Panc1 (cell line): ENCODE results near the gene ZNF318.

Experiments used
- CTCF ChIP-seq: fragments of 450-650 bp; IDR thresholded peaks from 2 replicates; pipeline ENCODE4 v1.5.1; 2017; ENCODE audit warnings: mild to moderate bottlenecking
- POLR2AphosphoS5 ChIP-seq: IDR thresholded peaks from 2 replicates; pipeline ENCODE4 v1.6.1; 2012; ENCODE audit warnings: mild to moderate bottlenecking, low read depth, low read length, moderate library complexity
- REST ChIP-seq, 2 experiments: IDR thresholded peaks; 2 replicates each; pipeline ENCODE4 v1.6.1; 2011 to 2012; ENCODE audit warnings: low read depth in 2 of 2, control low read depth in 1 of 2, low read length in 1 of 2, mild to moderate bottlenecking in 1 of 2, moderate library complexity in 1 of 2; ENCODE audit not compliant: insufficient read depth in 1 of 2
- SIN3A ChIP-seq: IDR thresholded peaks from 2 replicates; pipeline ENCODE4 v1.6.1; 2012; ENCODE audit warnings: low read depth, mild to moderate bottlenecking, low read length, moderate library complexity, borderline replicate concordance; ENCODE audit not compliant: insufficient read depth
- TCF7L2 ChIP-seq: IDR thresholded peaks from 2 replicates; pipeline ENCODE4 v1.6.1; 2011; ENCODE audit warnings: mild to moderate bottlenecking, low read depth, low read length, inconsistent platforms

GRCh38 chr6:43325876-43326275, 43.6 kb downstream of the ZNF318 start:
- TF ChIP-seq CTCF: no peak
- no peak for TF ChIP-seq POLR2AphosphoS5
- no peak for TF ChIP-seq TCF7L2
- no peak for TF ChIP-seq REST (IDR thresholded peaks at IDR 0.05; ENCODE audit: insufficient read depth in 1 of 2, low read depth in 2 of 2, low read length in 1 of 2)
- no peak for TF ChIP-seq SIN3A
